GM12865 (cell line): ENCODE measurements around the gene SIGMAR1.

ENCODE experiments used
- DNase-seq: peaks from one replicate; pipeline ENCODE4 v3.0.0; 2010; ENCODE audit warnings: low read depth
- H3K4me3 ChIP-seq: 2 replicates; pipeline ENCODE4 v1.5.1; 2011; ENCODE audit warnings: mild to moderate bottlenecking, low read depth, low read length, control low read depth
- CTCF ChIP-seq: IDR thresholded peaks from 2 replicates; pipeline ENCODE4 v1.5.1; 2011; ENCODE audit warnings: low read length, control low read depth, low read depth, inconsistent platforms; ENCODE audit not compliant: insufficient read depth; ENCODE audit errors: missing control alignments

SIGMAR1 gene

DNA sequence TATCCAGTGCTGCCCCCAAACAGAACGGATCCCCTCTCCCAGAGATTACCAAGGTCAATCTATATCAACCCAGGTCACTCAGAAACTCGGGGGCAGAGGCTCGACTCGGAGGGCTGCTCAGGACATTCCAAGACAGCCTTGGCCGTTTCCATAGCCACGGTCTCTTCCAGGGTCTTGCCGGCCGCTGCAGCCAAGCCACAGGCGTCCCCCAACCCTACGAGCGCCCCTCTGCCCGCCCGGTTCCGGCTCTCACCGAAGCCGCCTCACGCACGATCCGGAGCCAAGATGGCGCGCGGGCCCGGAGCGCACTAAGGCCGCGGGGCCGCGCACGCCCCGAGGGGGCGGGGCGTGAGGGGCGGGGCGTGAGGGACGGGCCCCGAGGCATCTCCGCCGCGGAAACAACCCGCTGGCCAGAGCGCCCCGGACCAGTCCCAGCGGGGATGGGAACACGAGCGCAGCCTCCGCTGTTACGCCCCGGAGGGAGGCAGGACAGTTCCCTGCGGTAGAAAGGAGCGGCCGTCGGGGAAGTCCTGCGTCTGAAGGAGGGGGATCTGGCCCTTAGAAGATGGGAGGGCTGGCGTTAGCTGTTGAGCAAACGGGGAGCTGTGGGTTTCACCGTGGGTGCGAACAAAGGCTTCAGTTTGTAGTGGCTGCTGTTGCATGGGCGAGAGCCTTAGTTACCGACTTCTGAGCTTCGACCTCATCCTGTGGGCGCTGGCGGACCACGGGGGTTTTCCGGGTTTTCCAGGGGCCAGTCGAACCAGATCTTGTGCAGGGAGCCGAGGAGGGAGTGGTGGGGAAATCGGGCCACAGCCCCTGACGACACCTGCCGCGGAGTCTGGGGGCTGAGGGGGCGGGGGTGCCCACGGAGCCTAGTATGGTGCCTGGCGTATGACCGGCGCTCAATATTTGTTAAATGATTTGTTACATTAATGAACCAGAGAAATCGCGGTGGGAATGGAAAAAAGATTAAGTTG is 25.5 kb downstream of the SIGMAR1 start, which contains the start of gene RPP25L:
TSS of gene RPP25L (minus strand) at position 287 of the 977 bp plus-strand sequence. CDS start 801 bp downstream, outside the sequence.
- H3K4me3 ChIP-seq = peak within 1 kb of the TSS; percentile 99
- peak; percentile 90 for DNase-seq
- TF ChIP-seq CTCF = no peak

DNA sequence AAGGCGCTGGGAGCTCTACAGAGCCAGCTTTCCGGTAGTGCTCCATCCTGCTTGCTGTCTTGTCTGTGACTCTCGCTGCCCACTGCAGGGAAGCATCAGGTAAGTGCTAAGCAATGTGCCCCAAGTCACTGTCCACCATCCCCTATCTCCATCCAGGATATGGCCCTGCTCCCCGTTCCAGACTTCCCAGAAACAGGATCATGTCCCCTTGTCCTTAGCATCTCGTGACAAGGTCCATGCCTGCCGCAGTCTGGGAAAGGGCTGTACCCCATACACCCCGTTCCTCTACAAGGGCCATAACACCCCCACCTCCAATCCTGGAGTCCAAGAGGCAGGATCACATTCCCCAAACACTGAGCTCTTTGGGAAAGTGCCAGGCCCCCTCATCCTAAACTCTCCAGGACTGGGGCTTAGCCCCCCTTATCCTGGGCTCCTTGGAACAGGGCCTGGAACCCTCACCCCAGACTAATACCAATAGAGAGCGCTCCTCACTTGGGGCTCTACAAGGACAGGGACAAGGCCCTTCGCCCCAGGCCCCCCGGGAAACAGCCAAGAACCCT is 26.3 kb downstream of the SIGMAR1 start:
- no peak for TF ChIP-seq CTCF
- peak overlapping the region; percentile 99 for H3K4me3 ChIP-seq
- no peak for DNase-seq

DNA sequence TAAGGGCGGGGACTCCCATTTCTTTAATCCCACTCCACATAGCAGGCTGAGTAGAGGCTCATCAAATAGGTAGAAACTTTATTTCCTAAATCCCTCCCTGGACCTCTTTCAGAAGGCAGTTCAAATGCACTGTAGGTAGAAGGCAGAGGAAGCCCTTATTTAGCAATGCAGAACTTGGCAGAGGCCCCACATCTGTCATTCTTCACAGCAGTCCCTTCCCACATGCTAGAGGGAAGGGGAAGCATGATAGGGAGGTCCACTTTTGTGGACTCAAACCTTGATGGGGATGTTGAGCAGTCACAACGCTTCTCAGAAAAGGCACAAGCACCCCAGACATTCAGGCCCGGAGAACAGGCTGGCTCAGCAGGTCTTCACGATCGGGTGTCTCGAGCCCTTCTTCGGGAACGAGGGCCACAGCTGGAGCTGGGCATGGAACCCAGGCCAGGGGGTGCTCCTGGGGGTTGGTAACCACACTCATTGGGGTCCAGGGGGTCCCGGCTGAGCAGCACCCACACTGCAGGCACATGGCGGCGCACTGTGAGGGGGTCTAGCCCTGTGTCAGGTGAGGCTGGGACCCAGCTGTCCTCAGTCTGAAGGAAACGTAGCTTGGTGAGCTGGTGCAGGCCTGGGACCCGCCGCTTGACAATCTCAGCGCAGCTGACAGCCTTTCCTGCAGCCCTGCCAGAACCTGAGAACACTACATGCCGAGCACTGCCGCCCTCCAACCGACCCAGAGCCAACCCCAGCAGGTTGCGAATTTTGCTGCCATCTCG is 27.0 kb downstream of the SIGMAR1 start:
- no peak for TF ChIP-seq CTCF
- H3K4me3 ChIP-seq = peak overlapping the region; percentile 99
- DNase-seq = no peak

- no peak overlapping the region for H3K4me3 ChIP-seq
- no peak for DNase-seq
- no peak for TF ChIP-seq CTCF
Observed at GRCh38 chr9:34607331-34607730, 30.3 kb downstream of the SIGMAR1 start.

DNA sequence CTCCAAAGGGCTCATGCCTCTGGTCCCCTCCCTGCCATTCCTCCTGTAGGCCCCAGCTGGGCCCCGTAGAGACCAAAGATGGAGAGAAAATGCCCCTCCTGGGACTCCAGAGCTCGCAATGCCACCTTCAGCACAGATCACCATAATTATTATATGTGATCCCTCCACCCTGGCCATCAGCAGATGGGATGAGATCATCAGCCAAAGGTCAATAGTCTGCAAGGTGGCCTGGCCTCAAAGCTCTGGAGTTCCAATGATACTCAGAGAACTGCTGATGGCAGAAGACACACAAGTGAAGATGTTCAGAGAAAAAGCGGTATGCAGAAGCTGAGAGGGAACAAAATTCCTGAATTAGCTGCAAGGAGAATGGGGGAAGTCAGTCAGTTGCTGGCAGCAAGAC is 30.7 kb downstream of the SIGMAR1 start:
- no peak for TF ChIP-seq CTCF
- H3K4me3 ChIP-seq = no peak overlapping the region
- no peak for DNase-seq

GRCh38 chr9:34606190-34606589 is 31.4 kb downstream of the SIGMAR1 start:
- no peak overlapping the region for H3K4me3 ChIP-seq
- TF ChIP-seq CTCF = no peak
- no peak for DNase-seq
